Right forelimb (tissue), 1 donor: Measurements from ENCODE around the gene EGLN2.
"Not testable (repeated sequence)": the region's sequence is repeated elsewhere in the genome, so short reads cannot be mapped to it uniquely, and the experiment has no call there.

ENCODE experiments used
- DNase-seq: peaks from one replicate; pipeline ENCODE4 v3.0.0-alpha.2; 2018

Gene EGLN2

GRCh38 chr19:40776932-40777644, 21.9 kb upstream of the EGLN2 start:
- peak; percentile 92 for DNase-seq

- DNase-seq, result no peak
These were observed 21.4 kb upstream of the EGLN2 start for GRCh38 chr19:40777645-40777936.

- peak; percentile 100 for DNase-seq
These were observed 20.9 kb upstream of the EGLN2 start, which contains the start of gene RAB4B for GRCh38 chr19:40777937-40778705. Gene RAB4B, plus strand, starts transcription at chr19:40778247. Its CDS starts 129 bp downstream, at chr19:40778376.

- no peak for DNase-seq
These were observed 20.2 kb upstream of the EGLN2 start for GRCh38 chr19:40778706-40779284.

- DNase-seq, result no peak
These were observed 18.4 kb upstream of the EGLN2 start for GRCh38 chr19:40780582-40780981.

- no peak for DNase-seq
These were observed 17.9 kb upstream of the EGLN2 start for GRCh38 chr19:40781140-40781539.

- DNase-seq, result no peak
These were observed 15.3 kb upstream of the EGLN2 start for GRCh38 chr19:40783711-40784110.

GRCh38 chr19:40784146-40784545, 14.8 kb upstream of the EGLN2 start:
- DNase-seq, result not testable (repeated sequence)

GRCh38 chr19:40785526-40785925, 13.5 kb upstream of the EGLN2 start:
- DNase-seq, result no peak

- DNase-seq, result no peak
These were observed 12.6 kb upstream of the EGLN2 start for GRCh38 chr19:40786060-40787037.

- no peak for DNase-seq
These were observed 7.6 kb upstream of the EGLN2 start for GRCh38 chr19:40791349-40791748.

- DNase-seq, result no peak
These were observed 7.0 kb upstream of the EGLN2 start for GRCh38 chr19:40791996-40792395.

- DNase-seq, result no peak
These were observed 1.6 kb upstream of the EGLN2 start for GRCh38 chr19:40797166-40797962.

GRCh38 chr19:40797963-40798682, 868 bp upstream of the EGLN2 start:
- no peak for DNase-seq

GRCh38 chr19:40799558-40800338, 757 bp downstream of the EGLN2 start:
- no peak for DNase-seq

- no peak for DNase-seq
These were observed 1.5 kb downstream of the EGLN2 start for GRCh38 chr19:40800339-40800996.

GRCh38 chr19:40800997-40801377, 2.0 kb downstream of the EGLN2 start:
- DNase-seq, result no peak

GRCh38 chr19:40801426-40802299, 2.7 kb downstream of the EGLN2 start:
- DNase-seq, result no peak
